ENCODE results near the gene PXMP4. TPM values are rescaled to one million over a fixed set of nuclear protein-coding genes. Genes with fewer than 3 reads are reported as not detected.
A peak's percentile ranks its signal among the peaks of the same experiment; 100 is the strongest.

The PXMP4 gene
- total RNA-seq, 1 donor from 2014 or later, result 6.8 TPM

GRCh38 chr20:33687370-33687915 is 32.7 kb downstream of the PXMP4 start:
- ATAC-seq (ENCODE audit: low read depth) (no peak), DNase-seq (no peak)
- no peak for TF ChIP-seq CTCF (IDR thresholded peaks at IDR 0.05)
- no peaks in the 10 kb centered on the region for H3K27me3 Mint-ChIP-seq
- H3K4me1 Mint-ChIP-seq, result peaks cover 22% of the 10 kb centered on the region
- H3K4me3 Mint-ChIP-seq, result no peak overlapping the region
- POLR2A ChIA-PET, result interaction anchor here (0.5 to 1.3 kb wide), 4 partner anchors 21 to 306 kb away, joined by 3 to 4 read pairs (median 3); partner anchors contain the start of gene ACTL10
- no peaks in the 10 kb centered on the region for H3K36me3 Mint-ChIP-seq (ENCODE audit: low read depth)
- no peaks in the 10 kb centered on the region for H3K9me3 Mint-ChIP-seq
- no peak overlapping the region for H3K27ac Mint-ChIP-seq
- CTCF ChIA-PET, result interaction anchor here (0.8 kb wide), 1 partner anchor 20 kb away, joined by 3 read pairs; no protein-coding TSS in a partner anchor
- intact Hi-C loops (cut with micrococcal nuclease), result loop anchor here (2.0 to 5.0 kb wide), 2 partner anchors 91 to 125 kb away; partner anchors contain the start of gene CHMP4B

- Mint-ChIP-seq H3K4me1 (peaks cover 25% of the 10 kb centered on the region), H3K27me3 (no peaks in the 10 kb centered on the region), H3K4me3 (peak overlapping the region; percentile 86), H3K27ac (no peak overlapping the region), H3K9me3 (no peaks in the 10 kb centered on the region), H3K36me3 (ENCODE audit: low read depth) (no peaks in the 10 kb centered on the region)
- TF ChIP-seq CTCF (IDR thresholded peaks at IDR 0.05), result no peak
- no peak for ATAC-seq (ENCODE audit: low read depth)
- no peak for DNase-seq
- intact Hi-C loops (cut with micrococcal nuclease), result loop anchor here (1.0 to 5.0 kb wide), 7 partner anchors 21 to 306 kb away; partner anchors contain the start of genes ACTL10, CHMP4B, PXMP4 and RALY
- ChIA-PET CTCF (interaction anchor here (0.8 kb wide), 1 partner anchor 19 kb away, joined by 3 read pairs; no protein-coding TSS in a partner anchor), POLR2A (interaction anchor here (0.5 to 1.3 kb wide), 3 partner anchors 21 to 306 kb away, joined by 3 read pairs; partner anchors contain the start of gene ACTL10)
Observed at GRCh38 chr20:33686984-33687366, 33.1 kb downstream of the PXMP4 start.

- no peaks in the 10 kb centered on the region for H3K27me3 Mint-ChIP-seq
- no peak for TF ChIP-seq CTCF (IDR thresholded peaks at IDR 0.05)
- peak within 1 kb of the TSS; percentile 86 for H3K4me3 Mint-ChIP-seq
- CTCF ChIA-PET, result interaction anchor here (0.8 kb wide), 1 partner anchor 19 kb away, joined by 3 read pairs; no protein-coding TSS in a partner anchor
- POLR2A ChIA-PET, result interaction anchor here (0.5 to 1.7 kb wide), 10 partner anchors 11 to 426 kb away, joined by 3 to 9 read pairs (median 4); partner anchors contain the start of genes ACTL10, C20orf144, CBFA2T2 and EIF2S2
- H3K4me1 Mint-ChIP-seq, result peaks cover 30% of the 10 kb centered on the region
- H3K9me3 Mint-ChIP-seq, result no peaks in the 10 kb centered on the region
- ATAC-seq (ENCODE audit: low read depth), result peak; percentile 93
- intact Hi-C loops (cut with micrococcal nuclease), result loop anchor here (1.0 to 5.0 kb wide), 7 partner anchors 20 to 307 kb away; partner anchors contain the start of genes ACTL10, CHMP4B, PXMP4 and RALY
- DNase-seq, result peak; percentile 95
- H3K36me3 Mint-ChIP-seq (ENCODE audit: low read depth), result no peaks in the 10 kb centered on the region
- peak within 1 kb of the TSS; percentile 77 for H3K27ac Mint-ChIP-seq
Observed at GRCh38 chr20:33686100-33686983, 33.8 kb downstream of the PXMP4 start, which contains the start of gene E2F1. E2F1 (minus strand) TSS chr20:33686385; CDS start chr20:33686264, 121 bp downstream.

- peaks cover 34% of the 10 kb centered on the region for H3K4me1 Mint-ChIP-seq
- no peaks in the 10 kb centered on the region for H3K36me3 Mint-ChIP-seq (ENCODE audit: low read depth)
- ChIA-PET POLR2A (interaction anchor here (0.5 to 1.7 kb wide), 15 partner anchors 10 to 427 kb away, joined by 3 to 15 read pairs (median 4); partner anchors contain the start of genes ACTL10, C20orf144, CBFA2T2 and EIF2S2), CTCF (interaction anchor here (1.0 kb wide), 1 partner anchor 18 kb away, joined by 5 read pairs; no protein-coding TSS in a partner anchor)
- DNase-seq, result peak; percentile 50
- peak overlapping the region; percentile 80 for H3K4me3 Mint-ChIP-seq
- intact Hi-C loops (cut with micrococcal nuclease), result loop anchor here (1.0 to 5.0 kb wide), 7 partner anchors 19 to 308 kb away; partner anchors contain the start of genes ACTL10, CHMP4B, PXMP4 and RALY
- H3K27me3 Mint-ChIP-seq, result no peaks in the 10 kb centered on the region
- no peaks in the 10 kb centered on the region for H3K9me3 Mint-ChIP-seq
- peak overlapping the region; percentile 77 for H3K27ac Mint-ChIP-seq
- ATAC-seq (ENCODE audit: low read depth), result peak; percentile 45
- no peak for TF ChIP-seq CTCF (IDR thresholded peaks at IDR 0.05)
Observed at GRCh38 chr20:33685328-33686099, 34.6 kb downstream of the PXMP4 start.
